Suppressor macrophage (primary cell): Measurements from ENCODE around the gene RAI1.
"Not testable (repeated sequence)": the region's sequence is repeated elsewhere in the genome, so short reads cannot be mapped to it uniquely, and the experiment has no call there.

Experiments used
- DNase-seq, 4 experiments: peaks; one replicate each; pipeline ENCODE4 v3.0.0-alpha.2; 2020 to 2022

Gene RAI1

DNA sequence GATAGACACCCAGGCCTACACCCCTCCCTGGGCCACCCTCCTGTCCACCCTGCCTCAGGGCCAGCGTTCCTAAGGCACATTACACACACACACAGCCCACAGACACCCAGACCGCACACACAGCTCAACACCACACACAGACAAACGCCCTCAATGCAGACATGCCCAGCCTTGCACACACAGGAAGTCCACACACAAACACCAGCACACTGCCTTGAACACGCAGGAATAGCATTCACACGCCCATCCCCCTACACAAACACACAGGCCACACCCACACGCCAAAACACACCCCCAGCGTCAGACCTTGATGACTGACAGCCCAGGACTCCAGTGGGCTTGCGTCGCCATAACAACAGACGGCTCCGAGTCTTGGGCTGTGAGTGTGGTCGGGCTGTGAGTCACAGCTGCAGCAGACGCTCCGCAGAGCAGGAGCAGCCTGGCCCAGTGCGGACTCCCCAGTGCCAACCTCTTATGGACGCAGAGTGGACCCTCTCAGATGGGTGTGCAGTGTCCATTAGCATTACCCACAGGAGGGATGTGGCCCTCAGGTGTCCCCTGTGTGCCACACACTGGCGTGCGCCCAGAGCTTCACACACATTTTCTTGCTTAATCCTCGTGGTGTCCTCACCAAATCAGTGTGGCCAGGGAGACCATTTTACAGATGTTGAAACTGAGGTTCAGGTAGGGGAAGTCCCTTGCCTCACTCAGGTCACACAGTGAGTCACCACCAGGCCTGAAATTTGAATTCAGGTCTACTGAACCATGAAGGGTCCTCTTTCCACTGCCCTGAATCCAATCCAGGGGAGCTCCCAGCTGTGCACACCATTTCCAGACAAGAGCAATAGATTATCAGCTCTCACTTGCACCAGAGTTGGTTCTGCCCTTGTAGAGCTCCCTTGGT is 17.8 kb upstream of the RAI1 start:
- DNase-seq, result peak; percentile 60 to 80 (median 70)

DNA sequence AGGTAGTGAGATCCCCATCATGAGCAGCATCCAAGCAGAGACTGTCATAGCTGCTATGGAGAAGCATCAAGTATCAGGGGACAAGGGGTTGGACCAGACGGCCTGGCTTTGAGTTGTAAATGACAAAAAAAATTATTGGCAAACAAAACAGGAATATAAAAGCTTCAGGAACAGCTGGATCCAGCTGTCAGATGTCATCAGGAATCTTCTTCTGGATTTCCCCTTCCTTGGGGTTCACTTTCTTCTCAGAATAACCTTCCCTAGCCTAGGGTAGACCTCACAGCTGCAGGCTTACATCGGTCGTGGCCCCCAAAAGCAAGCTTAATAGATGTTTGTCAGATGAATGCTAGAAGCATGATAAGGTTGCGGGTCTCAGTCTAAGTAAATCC is 17.2 kb upstream of the RAI1 start:
- DNase-seq, result no peak

DNA sequence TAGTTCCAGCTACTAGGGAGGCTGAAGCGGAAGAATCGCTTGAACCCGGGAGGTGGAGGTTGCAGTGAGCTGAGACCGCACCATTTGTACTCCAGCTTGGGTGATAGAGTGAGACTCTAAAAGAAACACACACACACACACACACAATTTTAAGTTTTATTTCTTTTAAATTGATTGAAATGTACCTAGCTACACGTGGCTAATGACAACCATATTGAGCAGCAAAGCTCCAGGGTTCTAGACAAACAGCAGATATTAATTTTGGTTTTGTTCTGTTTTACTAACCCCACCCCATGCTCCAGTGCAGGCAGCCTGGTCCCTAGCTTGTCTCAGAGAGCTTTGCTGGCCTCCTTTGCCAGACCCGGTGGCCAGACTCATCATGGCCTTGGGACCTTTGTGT is 16.0 kb upstream of the RAI1 start:
- no peak for DNase-seq

DNA sequence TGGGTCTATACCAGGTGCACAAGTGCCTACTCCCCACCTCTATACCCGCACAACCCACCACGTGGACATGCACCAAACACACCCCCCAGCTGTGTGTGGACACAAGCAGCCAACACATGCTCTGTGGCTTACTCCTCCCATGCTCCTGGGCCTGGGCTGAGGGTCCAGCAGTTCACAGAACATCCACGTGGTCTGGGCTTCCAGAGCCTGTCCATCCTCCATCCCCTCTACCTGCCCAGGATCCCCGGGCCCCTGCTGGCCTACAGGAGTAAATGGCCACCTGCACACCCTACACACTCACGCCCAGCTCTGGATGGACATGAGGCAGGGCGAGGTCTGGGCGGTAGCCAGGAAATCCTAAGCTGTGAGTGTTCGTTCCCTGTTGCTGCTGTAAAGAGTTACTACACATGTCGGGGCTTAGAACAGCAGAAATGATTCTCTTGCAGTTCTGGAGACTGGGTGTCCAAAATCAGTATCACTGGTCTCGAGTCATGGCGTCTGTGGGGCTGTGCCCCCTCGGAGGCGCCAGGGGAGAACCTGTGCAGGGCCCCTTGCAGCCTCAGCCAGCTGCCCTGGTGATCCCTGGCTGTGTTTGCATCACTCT is 15.0 kb upstream of the RAI1 start:
- DNase-seq, result no peak

DNA sequence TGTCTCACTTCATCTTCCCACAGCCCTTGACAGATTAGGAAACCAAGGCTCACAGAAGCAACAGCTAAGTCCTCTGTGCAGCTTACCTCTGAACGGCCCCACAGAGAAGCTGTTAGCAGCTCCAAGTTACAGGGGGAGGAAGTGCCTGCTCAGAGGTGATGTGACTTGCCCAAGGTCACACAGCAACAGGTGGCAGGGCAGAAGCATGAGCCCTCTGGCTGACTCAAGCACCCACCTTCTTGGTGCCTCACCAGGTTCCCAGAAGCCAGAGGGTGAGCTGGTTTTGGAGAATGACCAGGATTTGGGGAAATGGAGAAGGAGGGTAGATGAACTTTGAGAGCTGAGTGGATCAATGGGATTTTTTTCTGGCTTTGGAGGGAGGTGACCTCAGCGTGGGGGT is 14.0 kb upstream of the RAI1 start:
- DNase-seq, result no peak

DNA sequence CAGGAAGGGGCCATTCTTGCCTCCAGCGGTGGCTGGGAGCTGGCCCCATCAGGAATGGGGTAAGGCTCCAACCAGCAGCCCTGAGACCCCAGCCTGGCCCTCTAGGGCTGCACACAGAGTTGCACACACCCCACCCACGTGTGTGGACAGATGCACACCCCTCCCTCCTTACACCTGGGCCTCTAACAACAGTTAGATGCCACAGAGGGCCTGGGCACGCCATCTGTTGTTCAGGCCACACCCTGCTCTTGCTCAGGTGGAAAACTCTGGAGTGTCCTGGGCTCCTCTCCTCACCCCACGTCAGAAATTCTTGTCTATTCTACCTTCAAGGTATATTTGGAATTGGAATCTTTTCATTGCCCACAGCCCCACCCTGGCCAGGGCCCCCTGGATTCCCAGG is 13.3 kb upstream of the RAI1 start:
- DNase-seq, result no peak

DNA sequence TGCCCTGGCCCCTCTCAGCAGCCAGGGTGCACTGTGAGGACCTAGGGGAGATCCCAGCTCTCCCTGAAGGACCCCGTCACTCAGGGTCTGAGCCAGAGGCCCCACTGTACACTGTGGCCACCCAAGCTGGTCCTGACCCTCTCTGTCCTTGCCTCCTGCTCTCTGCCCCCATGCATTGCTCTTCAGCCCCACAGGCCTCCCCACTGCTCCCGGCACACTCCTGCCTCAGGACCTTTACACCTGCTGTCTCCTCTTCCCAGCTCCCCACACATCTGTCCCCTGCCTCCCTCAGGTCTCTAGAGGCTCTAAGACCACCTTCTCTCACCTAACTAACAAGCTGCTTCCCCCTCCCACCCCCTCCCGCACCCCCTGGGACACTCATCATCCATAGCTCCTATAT is 12.9 kb upstream of the RAI1 start:
- no peak for DNase-seq

DNA sequence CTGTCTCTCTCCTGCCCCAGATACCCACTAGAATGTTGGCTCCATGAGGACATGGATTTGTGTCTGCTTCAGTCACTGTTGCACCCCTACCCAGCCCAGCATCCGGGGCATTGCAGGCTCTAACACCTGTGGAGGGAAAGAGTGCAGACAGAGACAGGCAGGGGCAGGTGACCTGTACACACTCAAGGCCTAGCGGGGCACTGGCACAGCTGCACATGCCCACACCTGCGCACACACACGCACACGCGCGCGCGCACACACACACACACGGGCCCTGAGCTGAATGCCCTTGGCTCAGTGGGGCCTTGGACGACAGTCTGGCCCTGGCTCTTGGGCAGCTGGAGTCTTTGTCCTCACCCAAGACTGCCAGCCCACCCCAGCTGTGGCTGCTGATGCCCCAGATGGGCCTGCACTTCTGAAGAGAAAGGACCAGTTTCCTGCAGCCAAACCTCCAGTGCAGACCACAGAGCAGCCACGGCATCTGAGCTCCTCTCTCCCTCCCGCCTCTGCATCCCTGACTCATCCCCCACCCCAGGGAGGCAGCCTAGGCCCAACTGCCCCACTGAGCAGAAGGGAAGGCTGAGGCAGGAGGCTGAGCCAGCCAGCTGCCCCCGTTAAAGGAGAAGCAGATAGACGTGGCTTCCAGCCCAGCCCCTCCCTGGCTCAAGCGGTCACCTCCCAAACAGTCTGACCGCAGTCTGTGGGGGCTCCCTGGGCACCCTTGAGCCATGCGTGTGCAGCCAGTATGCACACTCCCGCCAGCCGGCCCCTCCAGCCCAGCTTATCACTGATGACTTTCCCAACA is 12.3 kb upstream of the RAI1 start:
- peak in 3 of 4 experiments; percentile 22 to 40 (median 28) for DNase-seq

DNA sequence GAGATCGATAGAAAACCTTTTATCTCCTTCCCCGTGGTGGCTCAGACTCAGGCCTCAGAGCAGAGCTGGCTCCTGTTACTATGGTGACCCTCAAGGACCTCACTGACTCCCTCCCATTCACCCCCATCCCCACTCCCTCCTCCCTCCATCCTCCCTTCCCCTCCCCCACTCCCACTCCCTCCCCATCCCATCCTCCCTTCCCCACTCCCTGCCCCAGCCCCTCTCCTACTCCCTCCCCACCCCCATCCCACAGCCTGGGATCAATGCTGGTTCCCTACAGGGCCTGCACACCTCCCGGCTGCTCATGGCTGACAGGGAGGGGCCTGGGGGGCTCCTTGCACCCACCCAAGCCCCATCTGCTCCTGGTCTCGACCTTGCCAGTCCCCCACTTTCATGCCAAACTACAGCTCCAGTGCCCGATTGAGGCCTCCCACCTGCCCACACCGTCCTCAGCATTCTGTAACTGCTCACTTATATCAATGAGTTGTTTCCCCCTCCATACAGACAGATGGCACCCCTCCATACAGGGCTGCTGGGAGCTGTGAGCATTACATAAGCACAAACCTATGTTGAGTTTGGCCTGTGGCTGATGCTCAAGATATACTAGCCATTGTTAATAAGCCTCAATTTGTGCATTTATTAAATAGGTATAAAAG is 11.6 kb upstream of the RAI1 start:
- DNase-seq, result no peak

DNA sequence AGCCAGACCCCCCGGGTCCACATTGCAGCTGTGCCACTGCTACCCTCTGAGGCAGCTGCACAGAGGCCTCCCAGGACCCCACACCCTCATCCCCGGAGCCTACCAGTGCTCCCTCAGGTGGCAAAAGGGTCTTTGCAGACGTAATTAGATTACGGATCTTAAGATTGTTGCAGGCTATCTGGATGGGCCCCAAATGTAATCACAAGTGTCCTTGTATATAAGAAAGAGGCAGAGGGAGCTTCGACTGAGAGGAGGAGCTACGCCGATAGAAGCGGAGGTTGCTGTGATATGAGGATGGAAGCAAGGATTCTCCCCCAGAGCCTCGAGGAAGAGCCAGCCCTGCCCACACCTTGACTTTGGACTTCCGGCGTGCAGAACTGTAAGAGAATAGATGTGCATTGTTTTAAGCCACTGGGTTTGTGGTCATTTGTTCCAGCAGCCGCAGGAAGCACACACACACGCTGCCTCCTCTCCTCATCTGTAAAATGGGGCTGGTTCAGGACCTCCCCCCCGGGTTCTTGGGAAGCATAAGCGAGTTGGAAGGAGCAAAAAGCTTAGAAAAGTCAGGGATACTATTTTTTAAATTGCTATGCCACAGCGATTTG is 10.5 kb upstream of the RAI1 start:
- no peak for DNase-seq

DNA sequence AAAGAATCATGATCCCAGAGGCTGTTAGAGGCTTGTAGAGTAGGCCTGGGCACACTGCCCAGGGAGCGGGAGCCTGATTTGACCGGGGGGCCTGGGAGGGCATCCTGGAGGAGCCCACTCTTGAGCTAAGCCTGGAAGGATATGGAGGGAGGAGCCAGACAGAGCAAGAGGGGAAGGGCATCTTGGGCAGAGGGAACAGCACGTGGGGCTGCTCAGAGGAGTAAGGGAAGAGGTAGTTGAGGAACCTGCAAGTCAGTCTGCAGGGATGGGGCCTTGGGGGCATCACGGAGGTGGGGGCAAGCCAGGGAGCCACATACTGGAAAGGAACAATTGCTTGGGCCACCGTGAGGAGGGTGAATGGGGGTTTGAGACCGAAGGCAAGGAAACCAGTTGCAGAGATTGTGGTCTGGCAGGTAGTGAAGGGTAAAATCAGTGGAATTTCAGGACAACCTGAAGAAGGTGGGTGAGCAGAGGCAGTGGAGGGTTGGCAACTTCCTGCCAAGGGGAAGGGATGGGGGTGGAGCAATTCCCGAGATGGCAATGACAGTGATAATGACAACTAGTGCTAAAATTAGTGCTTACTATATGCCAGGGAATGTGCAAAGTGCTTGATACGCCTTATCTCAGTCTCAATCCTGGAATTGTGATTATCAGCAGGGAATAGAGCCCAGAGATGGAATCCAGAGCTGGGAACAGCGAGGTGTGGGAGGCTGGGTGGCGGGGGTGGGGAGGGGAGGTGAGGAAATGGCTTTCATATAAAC is 9.7 kb upstream of the RAI1 start:
- DNase-seq, result no peak

DNA sequence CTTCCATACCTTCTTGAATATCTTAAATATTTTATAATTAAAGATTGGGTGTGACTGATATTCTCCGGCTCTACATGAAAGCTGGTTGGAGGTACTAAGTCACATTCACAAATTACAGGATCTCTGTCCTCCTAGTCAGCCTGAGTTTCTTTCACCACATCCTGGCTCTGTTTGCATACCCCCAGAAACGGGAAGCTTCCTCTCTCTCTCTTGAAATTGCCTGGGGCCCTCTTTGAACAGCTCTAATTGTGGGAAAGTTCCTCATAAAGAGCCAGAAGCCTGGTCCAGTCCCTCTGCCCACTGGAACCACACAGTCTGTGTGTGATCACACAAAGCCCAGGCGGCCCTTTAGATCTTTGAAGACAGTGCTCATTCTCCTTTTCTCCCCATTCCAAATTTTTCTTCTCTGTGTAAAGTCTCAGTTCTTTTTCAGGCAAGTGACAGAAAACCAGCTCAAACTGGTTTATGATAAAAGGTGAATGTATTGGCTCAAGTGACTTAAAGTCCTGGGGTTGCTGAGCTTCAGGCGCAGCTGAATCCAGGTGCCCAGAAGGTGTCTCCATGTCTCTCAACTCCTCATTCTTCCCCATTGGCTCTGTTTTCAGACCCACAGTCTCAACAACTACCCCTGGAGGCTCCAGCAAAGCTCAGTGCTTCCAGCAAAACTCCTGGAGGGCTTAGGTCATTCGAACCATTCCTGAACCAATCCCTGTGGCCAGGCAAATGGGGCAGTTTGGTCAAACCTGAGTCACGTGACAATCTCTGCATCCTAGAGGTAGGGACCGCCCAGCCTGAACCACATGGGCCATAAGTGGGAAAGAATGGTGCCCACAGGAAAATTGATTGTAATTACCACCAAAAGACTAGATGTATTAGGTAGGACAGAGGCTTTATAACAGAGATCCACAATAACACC is 8.5 kb upstream of the RAI1 start:
- DNase-seq, result peak; percentile 81 to 91 (median 89)

DNA sequence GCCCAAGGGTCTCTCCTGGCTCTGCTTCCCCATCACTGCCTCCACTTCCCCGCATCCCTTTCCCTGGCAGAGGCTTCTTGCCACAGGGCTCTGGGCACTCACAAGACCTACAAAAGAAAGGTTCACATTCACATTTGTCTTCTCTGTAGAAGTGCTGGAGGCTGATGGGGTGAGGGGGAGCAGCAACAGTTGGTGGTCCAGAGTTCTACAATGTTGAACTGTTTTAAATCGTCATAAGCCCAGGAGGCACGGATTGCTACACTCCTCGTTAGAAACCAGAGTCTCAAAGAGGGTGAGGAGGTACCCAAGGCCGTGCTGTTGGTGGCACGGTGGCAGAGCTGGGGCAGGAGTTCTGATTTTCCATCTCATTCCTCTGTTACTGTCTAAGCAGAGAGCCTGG is 5.8 kb upstream of the RAI1 start:
- no peak for DNase-seq

DNA sequence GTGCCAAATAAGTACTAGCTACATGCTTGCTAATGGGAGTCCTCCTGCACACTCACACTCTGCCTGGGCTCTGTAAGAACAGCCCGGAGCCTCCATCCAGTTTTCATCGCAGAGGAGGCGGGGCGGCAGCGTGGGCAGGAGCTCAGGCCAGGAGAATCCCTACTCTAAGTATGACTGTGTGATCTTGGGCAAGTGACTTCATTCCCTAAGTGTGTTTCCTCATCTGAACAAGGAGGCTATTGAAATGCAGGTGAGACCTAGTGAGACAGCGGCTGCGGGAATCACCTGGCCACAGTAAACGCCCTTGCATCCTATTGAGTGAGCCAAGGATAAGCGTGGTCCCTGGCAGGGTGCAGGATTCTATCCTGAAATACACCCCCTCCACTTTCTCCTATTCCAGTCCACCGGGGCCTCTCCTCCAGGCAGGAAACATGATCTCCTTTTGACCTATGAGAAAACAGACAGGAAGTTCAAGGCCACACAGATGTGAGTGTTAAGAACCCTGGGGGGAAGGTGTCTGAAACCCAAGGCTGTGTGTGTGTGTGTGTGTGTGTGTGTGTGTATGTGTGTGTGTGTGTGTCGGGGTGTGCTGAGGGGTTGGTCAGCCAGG is 5.2 kb upstream of the RAI1 start:
- DNase-seq, result peak in 2 of 4 experiments; percentile 29 to 43

DNA sequence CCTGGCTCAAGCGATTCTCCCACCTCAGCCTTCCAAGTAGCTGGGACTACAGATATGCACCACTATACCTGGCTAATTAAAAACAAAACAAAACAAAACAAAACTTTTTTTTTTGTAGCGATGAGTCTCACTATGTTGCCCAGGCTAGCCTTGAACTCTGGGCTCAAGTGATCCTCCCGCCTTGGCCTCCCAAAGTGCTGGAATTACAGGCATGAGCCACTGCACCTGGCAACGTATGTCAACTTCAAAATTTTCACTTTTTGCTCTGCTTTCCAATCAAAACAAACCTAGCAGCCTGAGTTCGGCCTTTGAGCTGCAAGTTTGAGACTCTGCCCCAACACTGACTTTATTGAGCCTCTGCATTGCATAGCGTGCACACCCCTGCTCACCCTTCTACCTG is 4.5 kb upstream of the RAI1 start:
- DNase-seq, result no peak

DNA sequence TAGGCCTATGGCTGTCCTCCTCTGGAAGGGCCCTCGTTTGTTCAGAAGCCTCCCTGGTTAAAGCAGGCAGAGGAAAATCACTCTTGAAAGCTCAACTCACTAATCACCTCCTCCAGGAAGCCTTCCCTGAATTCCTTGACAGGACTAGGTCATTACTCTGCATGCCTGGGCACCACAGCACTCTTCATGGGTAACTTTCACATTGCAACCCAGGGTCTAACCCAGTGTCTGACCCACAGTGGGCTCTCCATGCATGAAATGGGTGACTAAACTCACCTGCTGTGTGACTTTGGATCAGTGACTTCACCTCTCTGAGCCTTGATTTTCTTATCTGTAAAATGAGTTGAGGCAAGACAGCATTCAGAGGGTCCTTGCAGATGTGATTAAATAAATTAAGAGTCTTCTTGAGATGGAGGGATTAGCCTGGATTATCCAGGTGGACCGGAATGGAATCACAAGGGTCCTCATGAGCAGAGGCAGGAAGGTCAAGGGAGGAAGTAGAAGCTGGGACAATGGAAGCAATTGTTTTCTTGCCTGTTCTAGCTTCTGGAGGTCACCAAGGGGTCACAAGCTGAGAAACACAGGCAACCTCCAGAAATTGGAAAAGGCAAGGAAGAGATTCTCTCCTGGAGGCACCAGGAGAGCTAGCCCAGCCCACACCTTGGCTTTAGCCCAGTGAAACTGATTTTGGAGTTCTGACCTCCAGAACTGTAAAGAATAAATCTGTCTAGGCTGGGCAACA is 3.8 kb upstream of the RAI1 start:
- DNase-seq, result no peak

DNA sequence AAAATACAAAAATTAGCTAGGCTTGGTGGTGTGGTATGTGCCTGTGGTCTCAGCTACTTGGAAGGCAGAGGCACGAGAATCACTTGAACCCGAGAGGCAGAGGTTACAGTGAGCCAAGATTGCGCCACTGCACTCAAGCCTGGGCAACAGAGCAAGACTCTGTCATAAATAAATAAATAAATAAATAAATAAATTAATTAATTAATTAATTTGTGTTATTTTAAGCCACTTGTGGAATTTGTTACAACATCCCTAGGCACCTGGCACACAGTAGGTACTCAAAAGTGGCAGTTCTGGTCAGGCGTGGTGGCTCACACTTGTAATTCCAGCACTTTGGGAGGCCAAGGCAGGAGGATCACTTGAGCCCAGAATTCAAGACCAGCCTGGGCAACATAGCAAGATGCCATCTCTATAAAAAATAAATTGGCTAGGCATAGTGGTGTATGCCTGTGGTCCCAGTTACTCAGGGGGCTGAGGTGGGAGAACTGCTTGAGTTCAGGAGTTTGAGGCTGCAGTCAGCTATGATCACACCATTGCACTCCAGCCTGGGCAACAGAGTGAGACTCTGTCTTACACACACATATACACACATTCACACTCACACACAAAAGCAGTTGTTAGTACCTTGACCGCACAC is 3.1 kb upstream of the RAI1 start:
- DNase-seq, result not testable (repeated sequence)

DNA sequence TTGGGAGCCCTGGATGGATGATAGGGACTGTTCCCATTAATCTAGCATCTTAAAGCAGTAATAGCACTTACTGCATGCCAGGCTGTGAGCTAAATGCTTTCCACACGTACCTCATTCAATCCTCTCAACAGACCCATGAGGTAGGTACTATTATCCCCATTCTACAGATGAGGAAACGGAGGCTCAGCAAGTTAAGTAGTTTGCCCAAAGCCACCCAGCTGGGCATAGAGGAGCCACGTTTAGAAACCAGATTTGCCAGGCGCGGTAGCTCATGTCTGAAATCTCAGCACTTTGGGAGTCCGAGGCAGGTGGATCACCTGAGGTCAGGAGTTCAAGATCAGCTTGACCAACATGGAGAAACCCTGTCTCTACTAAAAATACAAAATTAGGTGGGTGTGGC is 2.0 kb upstream of the RAI1 start:
- DNase-seq, result no peak

DNA sequence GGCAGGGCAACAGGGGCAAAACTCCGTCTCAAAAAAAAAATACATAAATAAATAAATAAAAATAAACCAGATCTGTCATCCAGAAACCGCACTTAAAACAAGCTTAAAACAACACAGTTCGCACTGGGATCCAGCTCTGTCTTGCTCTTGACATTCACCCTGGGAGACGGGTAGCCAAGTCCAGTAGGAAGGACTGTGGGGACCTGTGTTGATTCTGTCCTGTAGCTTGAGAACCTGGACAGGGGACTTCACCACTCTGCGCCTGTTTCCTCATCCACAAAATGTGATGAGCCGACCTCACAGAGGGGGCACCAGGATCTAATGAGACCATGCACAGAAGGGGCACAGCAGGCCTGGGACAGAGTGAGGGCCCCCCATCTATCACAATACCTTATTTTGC is 1.5 kb upstream of the RAI1 start:
- DNase-seq, result no peak
